Cardiac muscle cell (in vitro differentiated cells and primary cell): ENCODE data around the gene NRN1L. TPM values are rescaled to one million over a fixed set of nuclear protein-coding genes. Genes with fewer than 3 reads are reported as not detected.

Experiments used
- DNase-seq, 2 donors: peaks; one replicate each; pipeline versions ENCODE4 v3.0.0 to v3.0.0-alpha.2; 2010 to 2017; ENCODE audit warnings: low read depth in 1 of 2, low spot score in 1 of 2
- H3K27ac ChIP-seq: fragments of 200-600 bp; sonication (generic); 2 replicates; pipeline ENCODE4 v1.5.1; 2016
- H3K27me3 ChIP-seq: fragments of 200-600 bp; sonication (generic); 2 replicates; pipeline ENCODE4 v1.6.0; 2016; ENCODE audit warnings: control low read depth
- H3K36me3 ChIP-seq: fragments of 200-600 bp; sonication (generic); 2 replicates; pipeline ENCODE4 v1.5.1; 2016; ENCODE audit warnings: control low read depth
- H3K4me1 ChIP-seq: fragments of 200-600 bp; sonication (generic); 2 replicates; pipeline ENCODE4 v1.8.1; 2017; ENCODE audit warnings: low read depth, mild to moderate bottlenecking, mixed run types
- H3K4me3 ChIP-seq: fragments of 200-600 bp; sonication (generic); 2 replicates; pipeline ENCODE4 v1.5.1; 2016; ENCODE audit warnings: mild to moderate bottlenecking
- H3K9me3 ChIP-seq: fragments of 200-600 bp; sonication (generic); 2 replicates; pipeline ENCODE4 v1.5.1; 2017; ENCODE audit warnings: low read depth, mild to moderate bottlenecking, control low read depth
- polyA plus RNA-seq: library from polyadenylated mRNA; unstranded; fragments of >200 nt; fragmentation: Nextera tagmentation; extraction: Ambion mirVana; gene quantifications from 2 replicates; pipeline ENCODE4 v1.2.1, GENCODE V29; 2016
- total RNA-seq: library from RNA; depleted of rRNA; stranded (reverse); fragments of >200 nt; gene quantifications from 2 replicates; pipeline ENCODE4 v1.2.3, GENCODE V29; 2016
- TF ChIP-seq, protein P1 (sequence below): IDR thresholded peaks from 2 replicates; pipeline ENCODE4 v1.5.1; 2012; ENCODE audit warnings: low read depth, mild to moderate bottlenecking, low read length

Gene NRN1L
- total and polyA plus RNA-seq, 2 experiments from 2014 or later = 0.73 to 4.8 TPM

DNA sequence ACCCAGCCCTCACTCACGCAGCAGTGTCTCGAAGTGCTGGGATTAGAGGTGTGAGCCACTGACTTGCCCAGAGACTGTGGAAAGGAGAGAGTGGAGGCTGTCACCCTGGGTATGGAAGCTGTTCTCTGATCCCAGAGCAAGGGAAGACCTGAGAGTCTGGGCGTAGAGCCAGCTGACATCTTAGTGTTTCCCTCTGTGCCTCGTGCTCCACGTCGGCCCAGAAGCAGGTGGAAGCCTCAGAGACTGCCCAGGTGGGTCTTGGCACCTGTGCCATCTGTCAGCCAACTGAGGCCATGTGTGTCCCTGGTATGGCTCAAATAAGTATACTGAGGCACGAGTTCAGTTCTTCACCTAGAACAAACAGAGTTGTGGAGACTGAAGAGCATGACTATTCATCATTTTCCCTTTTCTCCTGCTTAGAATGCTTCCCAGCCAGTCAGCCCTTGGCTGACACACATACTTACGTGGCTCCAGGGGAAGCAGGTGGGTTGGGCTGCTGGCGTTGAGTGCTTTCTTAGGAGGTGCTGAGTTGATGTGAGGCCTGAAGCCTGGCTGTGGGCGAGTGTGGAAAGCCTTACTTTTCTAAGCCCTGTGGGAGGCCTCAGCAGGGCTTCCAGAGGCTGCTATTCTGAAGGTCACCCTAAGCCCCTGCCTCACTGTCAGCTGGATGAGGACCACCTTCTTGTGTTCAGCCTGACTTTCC lies 38.9 kb downstream of the NRN1L start:
- peak in 1 of 2 donors; percentile 67 for DNase-seq
- Histone ChIP-seq H3K9me3 (no peaks in the 10 kb centered on the region), H3K36me3 (peaks cover 5% of the 10 kb centered on the region), H3K27ac (peak overlapping the region; percentile 47), H3K4me3 (no peak overlapping the region), H3K4me1 (peaks cover 32% of the 10 kb centered on the region), H3K27me3 (no peaks in the 10 kb centered on the region)
- TF ChIP-seq, protein P1, sequence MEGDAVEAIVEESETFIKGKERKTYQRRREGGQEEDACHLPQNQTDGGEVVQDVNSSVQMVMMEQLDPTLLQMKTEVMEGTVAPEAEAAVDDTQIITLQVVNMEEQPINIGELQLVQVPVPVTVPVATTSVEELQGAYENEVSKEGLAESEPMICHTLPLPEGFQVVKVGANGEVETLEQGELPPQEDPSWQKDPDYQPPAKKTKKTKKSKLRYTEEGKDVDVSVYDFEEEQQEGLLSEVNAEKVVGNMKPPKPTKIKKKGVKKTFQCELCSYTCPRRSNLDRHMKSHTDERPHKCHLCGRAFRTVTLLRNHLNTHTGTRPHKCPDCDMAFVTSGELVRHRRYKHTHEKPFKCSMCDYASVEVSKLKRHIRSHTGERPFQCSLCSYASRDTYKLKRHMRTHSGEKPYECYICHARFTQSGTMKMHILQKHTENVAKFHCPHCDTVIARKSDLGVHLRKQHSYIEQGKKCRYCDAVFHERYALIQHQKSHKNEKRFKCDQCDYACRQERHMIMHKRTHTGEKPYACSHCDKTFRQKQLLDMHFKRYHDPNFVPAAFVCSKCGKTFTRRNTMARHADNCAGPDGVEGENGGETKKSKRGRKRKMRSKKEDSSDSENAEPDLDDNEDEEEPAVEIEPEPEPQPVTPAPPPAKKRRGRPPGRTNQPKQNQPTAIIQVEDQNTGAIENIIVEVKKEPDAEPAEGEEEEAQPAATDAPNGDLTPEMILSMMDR = no peak

DNA sequence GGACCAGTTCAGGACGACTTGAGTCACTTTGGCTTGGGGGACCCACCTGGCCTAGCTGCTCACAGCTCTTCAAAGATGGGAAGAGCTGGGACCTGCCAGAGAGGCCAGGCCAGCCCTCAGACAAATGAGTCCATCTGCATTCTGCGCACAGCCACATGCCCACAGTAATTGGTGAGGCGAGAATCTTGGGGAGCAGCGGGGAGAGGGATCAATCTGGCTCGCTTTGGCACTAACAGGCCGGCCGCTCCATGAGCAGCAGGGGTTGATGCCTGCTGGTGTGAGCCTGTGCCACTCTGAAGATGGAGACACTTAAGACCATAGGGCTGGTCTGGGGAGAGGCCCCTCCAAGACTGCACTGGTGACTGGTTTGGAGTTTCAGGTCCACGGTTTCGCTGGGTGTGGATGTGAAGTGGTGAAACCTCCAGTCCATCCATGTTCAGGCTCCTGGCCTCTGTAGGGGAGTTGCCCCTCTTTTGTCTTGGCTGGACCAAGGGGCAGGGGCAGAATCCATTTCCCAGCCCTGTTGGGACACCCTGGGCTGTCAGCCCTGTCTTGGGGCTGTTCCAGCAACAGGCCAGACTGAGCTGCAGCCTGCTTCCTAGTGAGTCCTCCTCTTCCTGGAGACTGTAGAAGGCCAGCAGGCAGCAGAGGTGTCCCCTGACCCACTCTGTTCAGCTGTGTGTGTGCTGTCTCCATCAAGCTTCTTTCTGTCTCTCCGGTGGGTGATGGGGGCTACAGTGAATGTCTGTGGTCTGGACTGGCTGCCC lies 39.6 kb downstream of the NRN1L start:
- no peaks in the 10 kb centered on the region for H3K9me3 ChIP-seq
- no peak for DNase-seq
- no peaks in the 10 kb centered on the region for H3K27me3 ChIP-seq
- no peak overlapping the region for H3K4me3 ChIP-seq
- H3K4me1 ChIP-seq = peaks cover 32% of the 10 kb centered on the region
- TF ChIP-seq, protein P1 = no peak
- peak overlapping the region; percentile 47 for H3K27ac ChIP-seq
- peaks cover 7% of the 10 kb centered on the region for H3K36me3 ChIP-seq

DNA sequence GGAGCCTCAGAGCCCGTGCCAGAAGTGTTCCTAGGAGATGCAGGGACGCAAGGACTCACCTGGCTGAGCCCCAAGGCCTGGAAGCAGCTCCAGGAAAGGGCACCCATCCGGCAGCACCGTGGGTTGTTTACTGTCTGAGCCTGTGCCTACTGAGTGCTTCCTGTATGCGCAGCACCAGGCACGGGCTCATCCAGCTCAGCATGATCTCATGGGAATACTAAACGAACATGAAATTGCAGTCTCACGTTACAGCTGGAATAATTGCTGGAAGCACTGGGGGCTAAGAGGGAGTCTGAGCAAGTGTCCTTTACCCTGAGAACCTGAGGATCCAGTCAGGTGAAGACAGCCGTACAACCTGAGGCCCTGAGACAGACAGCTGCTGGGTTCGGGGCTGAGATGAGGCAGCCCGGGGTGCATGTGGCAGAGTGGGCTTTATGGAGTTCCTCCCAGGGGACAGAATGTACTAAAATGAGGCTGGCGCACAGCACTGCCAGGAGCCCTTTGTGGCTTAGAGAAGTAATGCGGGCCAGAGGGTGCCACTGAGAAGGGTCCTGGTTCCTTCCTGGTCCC lies 41.6 kb downstream of the NRN1L start:
- H3K4me1 ChIP-seq = peaks cover 32% of the 10 kb centered on the region
- no peaks in the 10 kb centered on the region for H3K27me3 ChIP-seq
- peaks cover 11% of the 10 kb centered on the region for H3K36me3 ChIP-seq
- H3K27ac ChIP-seq = no peak overlapping the region
- TF ChIP-seq, protein P1 = no peak
- no peak overlapping the region for H3K4me3 ChIP-seq
- no peaks in the 10 kb centered on the region for H3K9me3 ChIP-seq
- no peak for DNase-seq

DNA sequence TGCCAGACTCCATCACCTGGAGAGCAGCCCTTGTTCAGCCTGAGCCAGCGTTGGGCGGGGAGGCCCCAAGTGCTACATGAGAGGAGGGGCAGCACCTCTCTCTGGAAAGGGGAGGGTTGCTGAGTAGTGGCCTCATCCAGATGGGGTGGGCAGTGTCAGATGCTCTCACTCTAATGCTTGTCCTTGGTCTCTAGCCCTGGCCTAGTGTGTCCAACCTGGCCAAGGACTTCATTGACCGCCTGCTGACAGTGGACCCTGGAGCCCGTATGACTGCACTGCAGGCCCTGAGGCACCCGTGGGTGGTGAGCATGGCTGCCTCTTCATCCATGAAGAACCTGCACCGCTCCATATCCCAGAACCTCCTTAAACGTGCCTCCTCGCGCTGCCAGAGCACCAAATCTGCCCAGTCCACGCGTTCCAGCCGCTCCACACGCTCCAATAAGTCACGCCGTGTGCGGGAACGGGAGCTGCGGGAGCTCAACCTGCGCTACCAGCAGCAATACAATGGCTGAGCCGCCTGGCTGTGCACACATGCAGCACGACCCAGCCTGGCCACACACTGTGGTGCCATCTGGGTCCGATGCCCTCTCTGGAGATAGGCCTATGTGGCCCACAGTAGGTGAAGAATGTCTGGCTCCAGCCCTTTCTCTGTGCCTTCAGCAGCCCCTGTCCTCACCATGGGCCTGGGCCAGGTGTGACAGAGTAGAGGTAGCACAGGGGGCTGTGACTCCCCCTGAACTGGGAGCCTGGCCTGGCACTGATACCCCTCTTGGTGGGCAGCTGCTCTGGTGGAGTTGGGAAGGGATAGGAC lies 42.7 kb downstream of the NRN1L start:
- Histone ChIP-seq H3K27ac (no peak overlapping the region), H3K36me3 (peaks cover 11% of the 10 kb centered on the region)
- DNase-seq = no peak

DNA sequence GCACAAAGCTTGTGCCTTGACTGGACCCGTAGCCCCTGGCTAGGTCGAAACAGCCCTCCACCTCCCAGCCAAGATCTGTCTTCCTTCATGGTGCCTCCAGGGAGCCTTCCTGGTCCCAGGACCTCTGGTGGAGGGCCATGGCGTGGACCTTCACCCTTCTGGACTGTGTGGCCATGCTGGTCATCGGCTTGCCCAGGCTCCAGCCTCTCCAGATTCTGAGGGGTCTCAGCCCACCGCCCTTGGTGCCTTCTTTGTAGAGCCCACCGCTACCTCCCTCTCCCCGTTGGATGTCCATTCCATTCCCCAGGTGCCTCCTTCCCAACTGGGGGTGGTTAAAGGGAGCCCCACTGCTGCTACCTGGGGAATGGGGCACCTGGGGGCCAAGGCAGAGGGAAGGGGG lies 43.5 kb downstream of the NRN1L start:
- peaks cover 11% of the 10 kb centered on the region for H3K36me3 ChIP-seq
- no peak for DNase-seq
- H3K9me3 ChIP-seq = no peaks in the 10 kb centered on the region
- peaks cover 14% of the 10 kb centered on the region for H3K4me1 ChIP-seq
- no peaks in the 10 kb centered on the region for H3K27me3 ChIP-seq
- TF ChIP-seq, protein P1 = no peak
- no peak overlapping the region for H3K4me3 ChIP-seq
- H3K27ac ChIP-seq = no peak overlapping the region

More for the DNA sequence above, 42.7 kb downstream of the NRN1L start:
- TF ChIP-seq, protein P1 = no peak
- Histone ChIP-seq H3K4me3 (no peak overlapping the region), H3K27me3 (no peaks in the 10 kb centered on the region), H3K4me1 (peaks cover 22% of the 10 kb centered on the region), H3K9me3 (no peaks in the 10 kb centered on the region)
